Spleen (tissue), 11 donors: ENCODE data around the gene SYNE2. TPM values are rescaled to one million over a fixed set of nuclear protein-coding genes. Genes with fewer than 3 reads are reported as not detected.

Experiments
- DNase-seq: peaks from one replicate; pipeline ENCODE4 v3.0.0-alpha.2; 2020
- H3K27ac ChIP-seq, 8 donors: fragments of 200-600 bp; sonication (generic) in 7 of 8; 1 replicate in 4 of 8; 2 replicates in 4 of 8; pipeline versions ENCODE4 v1.5.0 to v1.8.0; 2016 to 2021; ENCODE audit warnings: inconsistent platforms in 4 of 8, mild to moderate bottlenecking in 4 of 8, moderate library complexity in 1 of 8
- H3K27me3 ChIP-seq, 7 donors: fragments of 200-600 bp; sonication (generic) in 6 of 7; replicated peaks in 1 of 7; 1 replicate in 4 of 7; 2 replicates in 3 of 7; pipeline versions ENCODE4 v1.5.0 to v1.8.0; 2016 to 2021; ENCODE audit warnings: inconsistent platforms in 3 of 7, mild to moderate bottlenecking in 1 of 7
- H3K36me3 ChIP-seq, 6 donors: fragments of 200-600 bp; sonication (generic) in 5 of 6; 1 replicate in 4 of 6; 2 replicates in 2 of 6; pipeline versions ENCODE4 v1.5.0 to v1.8.0; 2016 to 2021; ENCODE audit warnings: inconsistent platforms in 2 of 6
- H3K4me1 ChIP-seq, 6 donors: fragments of 200-600 bp; sonication (generic) in 5 of 6; 1 replicate in 3 of 6; 2 replicates in 3 of 6; pipeline versions ENCODE4 v1.5.0 to v1.8.0; 2016 to 2021; ENCODE audit warnings: inconsistent platforms in 3 of 6
- H3K4me3 ChIP-seq, 8 donors: fragments of 200-600 bp; sonication (generic) in 7 of 8; 1 replicate in 4 of 8; 2 replicates in 4 of 8; pipeline versions ENCODE4 v1.5.0 to v1.8.0; 2016 to 2021; ENCODE audit warnings: inconsistent platforms in 4 of 8, mild to moderate bottlenecking in 4 of 8, moderate library complexity in 2 of 8
- H3K9me3 ChIP-seq, 8 donors: fragments of 200-600 bp; sonication (generic) in 7 of 8; 1 replicate in 4 of 8; 2 replicates in 4 of 8; pipeline versions ENCODE4 v1.5.0 to v1.8.0; 2016 to 2021; ENCODE audit warnings: inconsistent platforms in 4 of 8
- CTCF ChIP-seq, 11 experiments: fragments of 200-600 bp in 7 of 11; fragments of 450-650 bp in 4 of 11; sonication (generic) in 4 of 11; IDR thresholded peaks in 8 of 11; conservative IDR thresholded peaks in 3 of 11; 1 replicate in 7 of 11; 2 replicates in 4 of 11; pipeline versions ENCODE4 v1.4.0 to v1.8.0; 2016 to 2021; ENCODE audit warnings: antibody characterized with exemption in 11 of 11, inconsistent platforms in 4 of 11, mild to moderate bottlenecking in 1 of 11
- POLR2A ChIP-seq, 3 donors: fragments of 450-650 bp; IDR thresholded peaks; one replicate each; pipeline ENCODE4 v1.5.1; 2017; ENCODE audit warnings: antibody characterized with exemption in 3 of 3, mild to moderate bottlenecking in 1 of 3
- POLR2AphosphoS5 ChIP-seq, 3 donors: sonication (generic); formaldehyde crosslinking; IDR thresholded peaks; one replicate each; pipeline ENCODE4 v1.5.1; 2017; ENCODE audit warnings: antibody characterized with exemption in 3 of 3
- WGBS, 5 donors: extraction: QIAGEN DNeasy Blood & Tissue Kit in 3 of 5; methylation state at CpG; one replicate each; pipeline versions ENCODE4 v1.1.5 to v1.1.7; 2013 to 2018; 5-methylcytosine and 5-hydroxymethylcytosine counted together
- intact Hi-C: fragments of 100-400 bp; cut with DNase I; formaldehyde crosslinking; loops from one replicate; pipeline ENCODE4 v1.15.0; 2023; ENCODE audit warnings: low total_unique reads
- polyA plus RNA-seq, 3 donors: library from polyadenylated mRNA; stranded (reverse); fragments of 200-250 nt; gene quantifications; one replicate each; pipeline ENCODE4 v1.2.1, GENCODE V29; 2013
- total RNA-seq, 7 donors: library from RNA; depleted of rRNA in 3 of 7; stranded (reverse); fragments of >200 nt in 3 of 7; fragmentation: NEBNext Ultra II Directional in 4 of 7; extraction: Animal tissue kit (Norgen Biotek cat#: 25700) in 4 of 7; gene quantifications; one replicate each; pipeline versions ENCODE4 v1.1.0 to v1.2.1, GENCODE V29; 2016 to 2021
- donor health status: healthy with polysubstance abuse.
- donor health status: DM: no; HTN: no; CAD: no; lungs with moderate emphysema.
- donor health status: DM: no; HTN: no; CAD: no.
- donor health status: Bipolar disorder and iron deficiency.
- donor health status: healthy.
- donor health status: DM: no; HTN: no; CAD: no.
- donor health status: DM: yes; HTN: yes; CAD: no.

SYNE2 gene
- total and polyA plus RNA-seq, 10 donors = 16.0 to 173 (median 147) TPM

GRCh38 chr14:64088647-64088964, 235.8 kb downstream of the SYNE2 start:
- intact Hi-C loops = no loop called here
- peaks cover 2 to 77% (median 33%) of the 10 kb centered on the region in 6 donors for H3K36me3 ChIP-seq
- no peak overlapping the region for H3K4me3 ChIP-seq
- H3K9me3 ChIP-seq = no peaks in the 10 kb centered on the region
- H3K27me3 ChIP-seq = no peaks in the 10 kb centered on the region
- DNase-seq = no peak
- H3K4me1 ChIP-seq = no peaks in the 10 kb centered on the region
- no peak overlapping the region for H3K27ac ChIP-seq
- TF ChIP-seq CTCF (IDR thresholded peaks at IDR 0.05 in 8 of 11, conservative IDR thresholded peaks at IDR 0.05 in 3 of 11) (no peak), POLR2A (IDR thresholded peaks at IDR 0.05) (no peak), POLR2AphosphoS5 (IDR thresholded peaks at IDR 0.05) (no peak)

GRCh38 chr14:64089920-64090319, 237.1 kb downstream of the SYNE2 start:
- H3K27me3 ChIP-seq = no peaks in the 10 kb centered on the region
- H3K4me3 ChIP-seq = no peak overlapping the region
- peaks cover 0 to 74% (median 33%) of the 10 kb centered on the region in 6 donors for H3K36me3 ChIP-seq
- H3K4me1 ChIP-seq = no peaks in the 10 kb centered on the region
- TF ChIP-seq POLR2AphosphoS5 (IDR thresholded peaks at IDR 0.05) (no peak), POLR2A (IDR thresholded peaks at IDR 0.05) (no peak), CTCF (IDR thresholded peaks at IDR 0.05 in 8 of 11, conservative IDR thresholded peaks at IDR 0.05 in 3 of 11) (no peak)
- no peak for DNase-seq
- intact Hi-C loops = no loop called here
- H3K27ac ChIP-seq = no peak overlapping the region
- no peaks in the 10 kb centered on the region for H3K9me3 ChIP-seq
- 86 to 93% (median 88%) methylated on average over 2 of the region's 2 CpGs for WGBS, 5 donors

- DNase-seq = no peak
- Histone ChIP-seq H3K27me3 (no peaks in the 10 kb centered on the region), H3K4me1 (no peaks in the 10 kb centered on the region), H3K36me3 (peaks cover 0 to 83% (median 36%) of the 10 kb centered on the region in 6 donors), H3K9me3 (no peaks in the 10 kb centered on the region), H3K27ac (no peak overlapping the region), H3K4me3 (no peak overlapping the region)
- 77 to 98% (median 92%) methylated on average over 1 of the region's 1 CpG for WGBS, 5 donors
- intact Hi-C loops = no loop called here
- TF ChIP-seq POLR2A (IDR thresholded peaks at IDR 0.05) (no peak), POLR2AphosphoS5 (IDR thresholded peaks at IDR 0.05) (no peak), CTCF (IDR thresholded peaks at IDR 0.05 in 8 of 11, conservative IDR thresholded peaks at IDR 0.05 in 3 of 11) (no peak)
These were observed 238.4 kb downstream of the SYNE2 start for GRCh38 chr14:64091217-64091616.

- Histone ChIP-seq H3K36me3 (peaks cover 0 to 94% (median 42%) of the 10 kb centered on the region in 6 donors), H3K9me3 (no peaks in the 10 kb centered on the region), H3K4me3 (no peak overlapping the region), H3K27ac (no peak overlapping the region), H3K27me3 (no peaks in the 10 kb centered on the region), H3K4me1 (no peaks in the 10 kb centered on the region)
- 87 to 93% (median 90%) methylated on average over 4 of the region's 4 CpGs for WGBS, 5 donors
- intact Hi-C loops = no loop called here
- no peak for DNase-seq
- TF ChIP-seq POLR2A (IDR thresholded peaks at IDR 0.05) (no peak), POLR2AphosphoS5 (IDR thresholded peaks at IDR 0.05) (no peak), CTCF (IDR thresholded peaks at IDR 0.05 in 8 of 11, conservative IDR thresholded peaks at IDR 0.05 in 3 of 11) (no peak)
These were observed 239.5 kb downstream of the SYNE2 start for GRCh38 chr14:64092338-64092737.
